HG03520 (cell line): ENCODE data around the gene RPS5.

ENCODE experiments used
- ATAC-seq: cut with Tn5 transposase; IDR thresholded peaks from one replicate; pipeline ENCODE4 v1.9.1; 2021; ENCODE audit warnings: mild to moderate bottlenecking, moderate library complexity; ENCODE audit not compliant: unreplicated experiment

The RPS5 gene

GRCh38 chr19:58385313-58385890, 1.7 kb upstream of the RPS5 start:
- no peak for ATAC-seq

GRCh38 chr19:58385891-58386575, 1.0 kb upstream of the RPS5 start:
- ATAC-seq: no peak

- ATAC-seq: no peak
Observed at GRCh38 chr19:58387338-58388174, 487 bp downstream of the RPS5 start.

- no peak for ATAC-seq
Observed at GRCh38 chr19:58388175-58388526, 1.1 kb downstream of the RPS5 start.

- ATAC-seq: no peak
Observed at GRCh38 chr19:58392945-58393724, 6.1 kb downstream of the RPS5 start.

GRCh38 chr19:58393725-58394033, 6.6 kb downstream of the RPS5 start:
- ATAC-seq: no peak

- no peak for ATAC-seq
Observed at GRCh38 chr19:58394821-58395219, 7.8 kb downstream of the RPS5 start.

GRCh38 chr19:58395220-58395978, 8.3 kb downstream of the RPS5 start, which contains the start of gene RNF225:
RNF225 (plus strand) TSS chr19:58395656; CDS start chr19:58396090, 434 bp downstream.
- ATAC-seq: no peak

GRCh38 chr19:58395979-58396627, 9.0 kb downstream of the RPS5 start:
- ATAC-seq: no peak

GRCh38 chr19:58396691-58397532, 9.8 kb downstream of the RPS5 start:
- no peak for ATAC-seq

GRCh38 chr19:58397533-58398037, 10.5 kb downstream of the RPS5 start:
- no peak for ATAC-seq

GRCh38 chr19:58398087-58398486, 11.0 kb downstream of the RPS5 start:
- ATAC-seq: no peak

- ATAC-seq: no peak
Observed at GRCh38 chr19:58398545-58398944, 11.5 kb downstream of the RPS5 start.

GRCh38 chr19:58399903-58400302, 12.8 kb downstream of the RPS5 start:
- no peak for ATAC-seq

GRCh38 chr19:58400316-58400915, 13.3 kb downstream of the RPS5 start:
- ATAC-seq: no peak

- peak; percentile 99 for ATAC-seq
Observed at GRCh38 chr19:58400916-58401839, 14.1 kb downstream of the RPS5 start.

GRCh38 chr19:58401840-58402421, 14.9 kb downstream of the RPS5 start:
- no peak for ATAC-seq
